Esophagus mucosa (tissue), 1 donor: ENCODE measurements around the gene BPIFA2. TPM values are rescaled to one million over a fixed set of nuclear protein-coding genes. Genes with fewer than 3 reads are reported as not detected.
A peak's percentile ranks its signal among the peaks of the same experiment; 100 is the strongest.

Experiments used
- ATAC-seq: fragments of 200-7000 bp; cut with Tn5 transposase; one replicate; pipeline ENCODE4 v1.9.1; 2020
- total RNA-seq: library from RNA; stranded (reverse); gene quantifications from one replicate; pipeline ENCODE4 v1.2.4, GENCODE V29; 2023
- donor health status: DM: yes; HTN: yes; CAD: no.

The BPIFA2 gene
- total RNA-seq, 1 donor from 2014 or later = not detected

DNA sequence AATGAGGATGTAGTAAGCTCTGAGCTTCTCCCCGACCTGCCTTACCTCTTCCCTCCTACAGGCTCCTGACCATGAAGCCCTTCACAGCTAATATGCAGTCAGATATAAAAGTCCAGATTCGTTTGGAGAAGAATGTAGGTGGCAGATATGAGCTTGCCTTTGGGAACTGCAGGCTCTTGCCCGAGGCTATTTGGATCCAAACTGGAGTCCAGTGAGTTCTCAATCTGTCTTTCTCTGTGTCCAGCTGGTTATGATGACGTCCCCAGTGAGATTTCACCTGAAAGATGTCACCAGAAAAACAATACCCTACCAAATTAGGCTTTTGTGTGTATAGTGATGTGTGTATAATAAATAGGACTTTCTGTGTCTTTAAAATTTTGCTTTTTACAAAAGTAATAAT, 34.5 kb downstream of the BPIFA2 start:
- ATAC-seq = no peak

DNA sequence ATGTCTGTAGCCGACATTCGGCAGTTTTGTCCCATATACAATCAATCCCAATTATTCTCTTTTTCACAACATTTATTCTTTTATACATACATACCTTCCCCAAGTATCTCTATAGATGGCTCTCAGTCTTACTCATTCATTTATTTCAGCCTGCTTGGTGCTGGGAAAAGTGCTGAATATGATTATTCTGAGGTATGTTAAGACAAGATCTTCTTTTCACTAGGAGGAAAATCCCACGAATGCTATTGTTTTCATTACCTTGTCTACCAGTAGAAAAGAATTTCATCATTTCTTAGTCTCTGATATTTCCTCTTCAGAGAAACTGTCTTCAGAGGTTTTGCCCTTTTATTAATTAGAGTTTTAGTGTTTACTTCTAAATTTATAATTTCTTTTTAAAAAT, 35.5 kb downstream of the BPIFA2 start:
- no peak for ATAC-seq

DNA sequence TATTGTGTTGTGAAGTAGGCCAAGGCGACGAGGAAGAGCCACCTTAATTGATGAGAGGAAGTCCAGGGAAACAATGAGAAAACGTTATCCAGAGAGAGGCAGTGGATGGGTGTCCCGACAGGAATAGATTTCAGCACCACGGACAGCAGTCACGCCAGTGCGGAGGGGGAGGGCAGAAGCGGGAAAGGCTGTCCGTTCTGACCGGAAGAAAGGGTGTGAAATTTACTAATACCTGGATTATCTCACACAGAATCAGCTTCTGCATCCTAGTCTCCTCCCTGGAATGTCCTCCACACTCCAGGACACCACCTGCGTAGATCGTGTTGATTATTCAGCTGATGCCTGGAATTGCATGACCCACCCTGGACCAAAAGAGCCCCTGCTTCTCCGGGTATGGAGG, 41.8 kb downstream of the BPIFA2 start:
- ATAC-seq = peak; percentile 60

DNA sequence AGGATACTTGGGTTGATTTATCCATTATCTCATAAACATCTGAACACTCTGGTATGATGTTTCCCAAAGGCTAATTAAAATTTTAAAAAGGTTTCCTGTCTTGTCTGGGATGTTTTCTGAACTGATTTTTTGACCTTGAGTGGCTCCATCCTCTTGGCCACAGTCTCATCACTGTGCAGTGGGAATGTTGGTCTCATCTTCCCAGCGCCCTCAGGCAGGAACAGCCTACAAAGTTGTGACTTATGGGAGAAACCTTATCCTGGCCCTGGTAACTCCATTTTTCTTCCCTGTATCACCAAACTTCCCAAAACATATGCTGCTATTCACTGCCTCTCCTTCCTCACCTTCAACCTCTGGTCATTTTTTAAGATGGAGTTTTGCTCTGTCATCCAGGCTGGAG, 42.4 kb downstream of the BPIFA2 start:
- ATAC-seq = no peak

DNA sequence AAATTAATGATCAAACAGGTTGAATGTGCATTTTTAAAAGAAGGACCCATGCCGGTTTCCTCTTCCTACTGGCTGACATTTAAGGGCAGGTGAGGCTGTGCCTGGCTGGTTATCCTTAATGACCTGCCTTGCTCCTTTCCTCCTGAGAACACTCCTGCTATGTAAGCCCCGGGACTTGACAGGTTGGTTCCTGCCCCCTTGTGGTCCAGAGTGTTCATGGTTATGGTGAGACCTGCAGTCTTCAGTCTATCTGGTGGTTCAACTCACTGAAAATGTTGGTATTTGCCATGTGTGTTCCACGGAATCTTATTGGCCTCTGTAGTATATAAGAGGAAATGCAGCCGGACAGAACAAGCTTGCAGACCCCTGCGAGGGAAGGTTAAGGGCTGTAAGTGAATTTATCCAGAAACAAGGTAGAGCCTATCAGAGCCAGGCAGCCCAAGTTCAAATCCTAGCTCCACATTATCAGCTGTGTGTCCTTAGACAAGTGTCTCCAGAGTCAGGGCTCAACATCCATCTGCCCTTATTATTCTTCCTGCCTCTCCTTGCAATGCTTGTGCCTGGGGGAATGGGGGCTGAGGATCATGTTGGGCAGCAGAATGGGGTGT, 44.0 kb downstream of the BPIFA2 start:
- peak; percentile 63 for ATAC-seq

DNA sequence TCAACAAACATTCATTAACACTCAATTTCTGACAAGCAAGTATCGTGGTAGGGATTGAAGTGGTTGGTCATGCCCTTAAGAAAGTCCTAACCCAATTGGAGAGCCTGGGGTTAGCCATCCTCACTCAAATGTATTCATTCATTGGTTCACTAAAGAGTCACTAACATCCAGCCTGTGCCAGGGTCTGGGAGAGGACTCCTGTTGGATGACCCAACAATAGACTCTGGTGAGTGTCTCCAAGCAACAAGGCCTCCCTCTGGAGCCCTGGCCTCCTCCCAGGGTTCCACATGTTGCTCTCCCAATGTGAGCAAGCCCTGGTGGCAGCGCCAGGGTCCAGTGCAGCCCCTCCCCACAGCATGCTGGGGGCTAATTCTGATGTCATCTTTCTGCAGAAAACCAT, 49.1 kb downstream of the BPIFA2 start, which contains the start of gene BPIFA3:
Gene BPIFA3, plus strand, starts transcription at position 301 of the 400 bp plus-strand sequence. CDS start 185 bp downstream, outside the sequence.
- ATAC-seq = no peak

DNA sequence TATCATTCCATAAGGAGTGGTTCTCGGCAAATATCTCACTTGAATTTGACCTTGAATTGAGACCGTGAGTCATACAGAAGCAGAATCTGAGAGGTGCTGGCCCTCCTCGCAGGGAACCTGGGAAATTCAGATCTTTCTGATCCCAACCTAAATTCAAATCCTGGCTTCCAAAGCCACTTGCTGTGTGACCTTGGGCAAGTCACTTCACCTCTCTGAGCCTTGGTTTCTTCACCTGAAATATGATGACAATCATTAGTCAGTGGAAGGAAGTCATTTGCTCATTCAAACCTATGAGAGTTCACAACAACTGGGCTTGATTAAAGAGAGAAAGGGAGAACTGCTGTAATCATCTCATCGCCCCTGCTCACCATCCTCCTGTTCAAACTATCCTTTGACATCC, 56.4 kb downstream of the BPIFA2 start:
- no peak for ATAC-seq

DNA sequence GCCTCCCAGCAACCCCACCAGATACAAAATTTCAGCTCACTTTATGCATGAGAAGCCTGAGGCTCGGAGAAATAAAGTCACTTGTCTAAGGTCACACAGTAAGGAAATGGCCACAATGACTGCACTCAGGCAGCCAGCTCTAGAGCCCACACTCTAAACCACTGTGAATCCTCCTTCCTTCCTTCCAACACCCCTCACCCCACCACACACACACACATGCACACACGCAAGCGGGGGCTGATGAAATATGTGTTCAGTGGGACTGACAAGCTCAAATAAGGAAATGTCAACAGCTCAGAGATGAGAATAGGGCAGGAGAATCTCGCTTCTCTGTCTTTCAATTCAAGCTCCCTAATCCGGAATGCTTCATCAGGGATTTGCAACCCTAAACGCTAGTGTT, 61.9 kb downstream of the BPIFA2 start:
- ATAC-seq = no peak

Other genes starting within 250 kb of the BPIFA2 start
- gene SUN5, start 163.7 kb upstream of the BPIFA2 start, total RNA-seq = not detected
- gene BPIFB2, start 160.5 kb upstream of the BPIFA2 start, total RNA-seq = 2.0 TPM
- gene BPIFB6, start 136.5 kb upstream of the BPIFA2 start, total RNA-seq = not detected
- not detected for gene BPIFB3, start 114.3 kb upstream of the BPIFA2 start, total RNA-seq
- gene BPIFB4, start 88.5 kb upstream of the BPIFA2 start, total RNA-seq = not detected
- not detected for gene BPIFA3, start 49.2 kb downstream of the BPIFA2 start, total RNA-seq
- gene BPIFA1, start 67.8 kb downstream of the BPIFA2 start, total RNA-seq = not detected
- 8.3 TPM for gene BPIFB1, start 115.1 kb downstream of the BPIFA2 start, total RNA-seq
- 14.7 TPM for gene CDK5RAP1, start 233.4 kb downstream of the BPIFA2 start, total RNA-seq